OCI-LY3 (cell line): ENCODE results near the gene NPTN.

ENCODE experiments used
- EZH2phosphoT487 ChIP-seq: fragments of 200-600 bp; shearing (Covaris generic); IDR thresholded peaks from 2 replicates; pipeline ENCODE4 v1.6.1; 2018; ENCODE audit warnings: antibody characterized with exemption, mixed run types, low read depth
- TF ChIP-seq, protein P1 (sequence below): fragments of 200-600, 300-600 bp; sonication (generic); IDR thresholded peaks from 2 replicates; pipeline ENCODE4 v1.5.1; 2014; ENCODE audit warnings: antibody characterized with exemption, low read length, low read depth

DNA sequence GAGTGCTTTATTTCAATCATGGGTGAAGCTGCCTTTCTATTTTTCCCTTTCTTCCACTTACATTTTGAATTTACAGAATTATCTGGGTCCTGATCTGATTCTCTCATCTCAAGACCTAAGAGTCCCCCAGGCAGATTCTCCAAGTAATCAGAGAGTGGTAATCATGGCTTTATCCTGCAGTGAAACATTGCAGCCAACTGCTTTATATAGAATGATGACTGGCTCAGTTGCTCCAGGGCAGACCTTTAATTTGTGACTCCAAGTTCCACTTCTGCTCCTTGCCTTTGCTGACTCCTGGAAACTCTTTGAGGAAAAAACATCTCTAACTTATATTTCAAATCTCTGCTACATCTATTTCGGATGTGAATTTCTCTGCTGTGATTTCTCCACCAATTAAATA lies 25.5 kb upstream of the NPTN start:
- TF ChIP-seq, protein P1, sequence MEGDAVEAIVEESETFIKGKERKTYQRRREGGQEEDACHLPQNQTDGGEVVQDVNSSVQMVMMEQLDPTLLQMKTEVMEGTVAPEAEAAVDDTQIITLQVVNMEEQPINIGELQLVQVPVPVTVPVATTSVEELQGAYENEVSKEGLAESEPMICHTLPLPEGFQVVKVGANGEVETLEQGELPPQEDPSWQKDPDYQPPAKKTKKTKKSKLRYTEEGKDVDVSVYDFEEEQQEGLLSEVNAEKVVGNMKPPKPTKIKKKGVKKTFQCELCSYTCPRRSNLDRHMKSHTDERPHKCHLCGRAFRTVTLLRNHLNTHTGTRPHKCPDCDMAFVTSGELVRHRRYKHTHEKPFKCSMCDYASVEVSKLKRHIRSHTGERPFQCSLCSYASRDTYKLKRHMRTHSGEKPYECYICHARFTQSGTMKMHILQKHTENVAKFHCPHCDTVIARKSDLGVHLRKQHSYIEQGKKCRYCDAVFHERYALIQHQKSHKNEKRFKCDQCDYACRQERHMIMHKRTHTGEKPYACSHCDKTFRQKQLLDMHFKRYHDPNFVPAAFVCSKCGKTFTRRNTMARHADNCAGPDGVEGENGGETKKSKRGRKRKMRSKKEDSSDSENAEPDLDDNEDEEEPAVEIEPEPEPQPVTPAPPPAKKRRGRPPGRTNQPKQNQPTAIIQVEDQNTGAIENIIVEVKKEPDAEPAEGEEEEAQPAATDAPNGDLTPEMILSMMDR, result no peak
- no peak for TF ChIP-seq EZH2phosphoT487
